Fibroblast of skin of left biceps (primary cell): ENCODE measurements around the gene BBIP1.
A peak's percentile ranks its signal among the peaks of the same experiment; 100 is the strongest.

Experiments used
- DNase-seq, 2 experiments: peaks; one replicate each; pipeline ENCODE4 v3.0.0-alpha.2; 2013; ENCODE audit warnings: low read depth in 2 of 2

The BBIP1 gene, protein sequence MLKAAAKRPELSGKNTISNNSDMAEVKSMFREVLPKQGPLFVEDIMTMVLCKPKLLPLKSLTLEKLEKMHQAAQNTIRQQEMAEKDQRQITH

DNA sequence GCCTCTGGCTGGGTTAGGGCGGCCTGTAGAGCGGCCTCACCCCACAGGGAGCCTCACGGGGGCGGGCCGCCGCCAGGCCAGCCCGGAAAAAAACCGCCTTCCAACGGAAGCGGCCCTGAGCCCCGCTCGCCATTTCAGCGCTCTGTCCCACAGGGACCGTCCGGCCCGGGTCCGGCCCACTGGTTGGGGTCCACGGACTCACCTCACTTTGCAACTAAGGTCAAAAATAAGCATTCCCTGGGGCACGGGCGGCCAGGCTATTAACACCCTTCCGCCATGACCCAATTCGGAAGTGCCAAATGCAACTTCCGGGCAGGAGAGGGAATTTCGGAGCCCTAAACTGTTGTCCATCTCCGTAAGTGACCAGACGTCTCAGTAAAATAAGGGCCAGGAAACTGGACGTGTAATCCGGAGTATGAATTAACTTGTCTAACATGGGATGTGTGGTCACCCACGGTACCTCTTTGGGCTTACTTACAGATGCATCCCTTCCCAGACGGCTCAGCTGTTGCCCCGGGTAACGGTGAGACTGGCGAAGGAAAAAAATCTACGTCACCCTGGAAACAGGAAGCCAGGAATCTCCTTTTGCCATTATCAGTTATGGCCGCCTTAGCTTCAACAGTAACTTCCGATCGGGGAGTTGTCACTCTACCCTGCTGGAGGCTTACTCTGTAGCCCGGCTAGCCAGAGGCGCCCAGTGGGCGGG lies at the start of gene BBIP1:
TSS of gene BBIP1 (minus strand) at position 538 of the 706 bp plus-strand sequence. CDS start 1,023 bp downstream, outside the sequence.
- DNase-seq: peak; percentile 100

DNA sequence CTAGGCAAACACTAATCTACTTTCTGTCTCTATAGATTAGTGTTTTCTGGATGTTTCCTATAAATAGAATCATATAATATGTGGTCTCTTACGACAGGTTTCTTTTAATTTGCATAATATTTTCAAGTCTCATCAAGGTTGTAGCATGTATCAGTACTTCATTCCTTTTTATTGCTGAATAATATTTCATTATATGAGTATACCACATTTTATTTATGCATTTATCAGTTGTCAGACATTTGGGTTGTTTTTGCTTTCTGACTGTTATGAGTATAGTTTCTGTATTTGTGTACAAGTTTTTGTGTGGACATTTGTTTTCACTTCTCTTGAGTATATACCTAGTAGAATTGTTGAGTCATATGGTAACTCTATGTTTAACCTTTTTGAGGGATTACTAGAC lies 48.7 kb upstream of the BBIP1 start:
- DNase-seq: no peak

DNA sequence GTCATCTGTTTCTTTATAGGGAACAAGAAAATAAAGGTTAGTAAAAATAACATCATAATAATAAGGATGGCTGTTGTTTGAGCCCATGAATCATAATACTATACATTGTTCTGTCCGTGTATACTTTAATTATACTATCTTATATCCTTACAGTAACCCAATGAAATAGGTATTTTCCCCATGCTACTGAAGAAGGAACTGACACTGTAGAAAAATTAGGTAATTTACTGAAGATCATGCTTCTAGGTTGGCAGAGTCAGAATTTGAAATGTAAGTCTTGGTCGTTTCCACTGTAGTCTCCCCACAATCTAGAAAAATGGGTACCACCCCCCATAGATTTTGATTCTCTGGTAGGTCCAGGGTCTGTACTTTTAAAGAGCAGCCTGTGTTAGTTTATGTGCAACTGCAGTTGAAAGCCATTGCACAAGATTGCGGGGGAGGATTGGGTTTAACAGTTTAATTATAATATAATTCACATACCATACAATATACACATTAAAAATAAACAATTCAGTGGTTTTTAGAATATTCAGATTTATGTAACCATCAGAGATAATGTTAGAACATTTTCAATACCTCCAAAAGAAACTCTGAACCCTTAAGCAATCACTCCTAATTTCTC lies 48.1 kb upstream of the BBIP1 start:
- no peak for DNase-seq

DNA sequence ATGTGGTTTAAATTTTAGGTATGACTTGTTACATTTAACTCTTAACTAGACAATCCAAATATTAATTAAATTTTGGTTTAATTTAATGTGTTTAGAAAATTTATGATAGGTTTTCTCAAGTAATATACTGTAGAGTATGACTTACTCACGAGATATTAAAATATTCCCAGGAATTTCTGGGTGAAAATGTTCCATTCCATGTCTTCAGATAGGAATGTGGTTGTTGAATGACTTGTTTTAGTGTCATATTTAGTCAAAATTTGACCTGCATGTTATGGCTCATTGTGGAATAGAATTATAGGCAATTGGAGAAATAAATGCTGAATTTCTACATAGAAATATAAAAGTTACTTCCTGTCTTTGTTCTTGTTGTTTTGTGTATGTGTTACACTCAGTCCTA lies 47.2 kb upstream of the BBIP1 start:
- no peak for DNase-seq

DNA sequence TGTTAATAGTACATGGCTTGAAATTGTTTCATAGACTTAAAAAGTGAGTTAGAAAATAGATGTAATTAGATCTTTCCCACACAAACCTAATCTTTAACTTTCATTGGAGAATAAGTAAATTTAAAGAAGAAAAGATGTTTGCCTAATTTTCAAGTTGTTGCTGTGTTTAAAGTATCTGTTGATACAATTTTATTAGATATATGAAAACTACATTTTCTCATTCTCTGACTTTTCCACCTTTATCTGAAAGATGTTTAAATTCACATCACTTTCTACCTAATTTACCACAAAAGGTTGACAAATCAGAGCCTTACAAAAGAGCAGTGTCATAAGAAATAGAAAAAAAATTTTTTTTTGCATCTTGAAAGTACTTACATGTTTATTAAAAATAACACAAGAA lies 46.2 kb upstream of the BBIP1 start:
- no peak for DNase-seq

DNA sequence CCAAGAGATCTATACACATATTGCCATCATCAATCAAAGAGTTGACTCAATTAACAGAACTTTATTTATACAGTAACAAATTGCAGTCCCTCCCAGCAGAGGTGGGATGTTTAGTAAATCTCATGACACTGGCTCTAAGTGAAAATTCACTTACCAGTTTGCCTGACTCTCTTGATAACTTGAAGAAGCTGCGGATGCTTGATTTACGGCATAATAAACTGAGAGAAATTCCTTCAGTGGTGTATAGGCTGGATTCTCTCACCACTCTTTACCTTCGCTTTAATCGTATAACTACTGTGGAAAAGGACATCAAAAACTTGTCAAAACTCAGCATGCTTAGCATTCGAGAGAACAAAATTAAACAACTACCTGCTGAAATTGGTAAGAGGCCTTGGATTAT lies 45.7 kb upstream of the BBIP1 start:
- DNase-seq: no peak

DNA sequence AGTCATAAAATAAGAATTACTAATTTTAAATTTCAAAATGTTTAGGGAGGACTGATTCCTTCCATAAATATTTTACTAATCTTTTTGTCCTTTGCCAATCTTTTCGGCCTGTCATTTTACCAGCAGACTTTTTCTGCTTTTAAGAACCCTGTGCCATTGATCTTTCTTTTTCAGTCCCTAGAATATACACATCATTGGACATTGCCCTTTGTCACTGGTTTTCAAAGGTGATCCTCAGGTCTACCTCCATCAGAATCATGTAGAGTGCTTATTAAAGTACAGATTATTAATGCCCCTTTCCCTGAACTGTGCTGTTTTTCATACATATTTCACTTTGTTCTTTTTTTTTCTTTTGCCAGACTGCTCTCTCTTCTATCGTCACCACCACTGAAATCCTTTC lies 44.2 kb upstream of the BBIP1 start:
- DNase-seq: no peak

DNA sequence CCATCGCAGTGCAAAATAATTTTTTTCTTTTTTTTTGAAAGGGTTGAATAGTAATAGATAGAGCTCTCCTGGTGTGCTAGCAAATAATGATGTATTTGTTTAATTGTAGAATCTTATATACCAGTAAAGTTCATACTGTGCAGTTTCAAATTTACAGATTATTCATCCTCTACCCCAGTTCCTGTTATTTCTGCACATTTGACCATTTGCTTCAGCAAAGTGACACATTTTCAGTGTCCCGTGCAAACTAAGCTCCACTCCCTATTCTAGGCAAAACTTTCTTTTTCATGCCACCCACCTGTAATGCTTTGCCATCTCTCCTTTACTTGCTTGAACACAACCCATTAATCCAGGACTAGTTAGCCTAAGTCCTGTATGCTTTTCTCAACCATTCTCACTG lies 43.5 kb upstream of the BBIP1 start:
- no peak for DNase-seq

DNA sequence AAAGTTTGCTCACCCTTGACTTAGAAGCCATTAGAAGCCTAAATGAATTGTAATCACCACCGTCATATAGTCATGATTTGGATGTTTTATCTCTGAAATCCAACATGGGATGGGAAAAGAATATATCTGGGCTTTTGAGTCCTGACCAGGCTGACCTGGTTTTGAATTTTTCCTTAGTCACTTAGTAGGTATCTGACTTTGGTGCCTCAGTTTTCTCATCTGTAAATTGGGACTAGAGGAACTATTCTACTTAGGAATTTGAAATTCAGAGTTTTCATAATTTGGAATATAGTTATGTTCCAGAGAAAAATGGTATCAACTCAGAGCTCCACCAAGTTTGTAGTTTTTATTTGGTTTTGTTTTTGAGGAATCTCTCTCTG lies 41.3 kb upstream of the BBIP1 start:
- no peak for DNase-seq

DNA sequence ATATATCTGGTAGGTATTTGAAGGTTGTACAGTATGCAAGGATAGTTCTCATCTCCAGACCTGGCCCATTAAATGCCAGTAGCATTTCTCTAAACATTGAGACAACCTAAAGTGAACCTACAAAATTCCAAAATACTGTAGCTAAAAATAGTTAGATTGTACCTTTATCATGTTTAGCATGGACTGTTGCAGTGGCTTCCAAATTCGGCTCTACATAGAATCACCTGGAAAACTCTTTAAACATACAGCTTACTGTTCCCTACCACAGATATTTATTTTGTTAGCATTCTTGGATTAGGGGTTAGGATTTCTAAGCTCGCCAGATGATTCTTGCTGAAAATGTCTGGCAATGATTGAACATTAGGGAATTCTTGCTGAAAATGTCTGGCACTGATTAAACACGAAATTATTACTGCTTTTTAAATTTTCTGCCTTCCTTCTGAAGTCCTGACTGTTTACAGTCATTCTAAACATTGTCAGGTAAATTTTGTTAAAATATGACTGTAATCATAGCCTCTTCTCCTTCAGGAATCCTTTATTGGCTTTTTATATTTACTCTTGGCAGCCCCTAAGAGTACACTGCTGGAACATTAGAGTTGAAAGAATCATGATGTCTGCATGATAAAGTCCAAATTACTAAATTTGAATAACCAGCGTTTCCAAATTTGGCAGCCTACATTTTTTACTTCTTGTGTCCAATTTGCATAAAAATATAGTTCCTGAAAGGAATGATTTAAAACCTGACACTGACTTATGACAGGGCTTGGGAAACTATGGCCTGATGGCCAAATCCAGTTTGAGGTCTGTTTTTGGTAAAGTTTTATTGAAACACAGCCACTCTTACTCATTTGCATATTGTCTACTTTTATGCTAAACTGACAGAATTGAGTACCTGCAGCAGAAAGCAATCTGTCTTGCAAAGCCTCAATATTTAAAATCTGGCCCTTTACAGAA lies 40.7 kb upstream of the BBIP1 start:
- peak in 1 of 2 experiments; percentile 8 for DNase-seq

DNA sequence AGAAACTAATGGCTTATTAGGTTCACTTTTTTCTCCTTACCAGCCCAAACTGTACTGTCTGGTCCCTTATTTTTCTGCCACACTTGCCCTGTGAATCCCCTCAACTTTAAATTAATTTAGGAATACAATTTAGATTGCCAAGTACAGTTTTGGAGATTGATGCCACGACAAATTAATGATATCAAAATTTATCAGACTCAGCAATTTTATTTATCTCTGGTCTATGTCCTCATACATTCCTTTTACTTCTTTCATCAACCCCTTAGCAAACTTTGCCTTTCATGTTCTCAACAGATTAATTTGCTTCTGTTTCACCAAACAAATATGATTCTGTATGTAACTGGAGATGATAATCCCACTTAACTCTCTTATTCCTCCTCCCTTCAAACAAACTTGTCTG lies 38.6 kb upstream of the BBIP1 start:
- DNase-seq: no peak

DNA sequence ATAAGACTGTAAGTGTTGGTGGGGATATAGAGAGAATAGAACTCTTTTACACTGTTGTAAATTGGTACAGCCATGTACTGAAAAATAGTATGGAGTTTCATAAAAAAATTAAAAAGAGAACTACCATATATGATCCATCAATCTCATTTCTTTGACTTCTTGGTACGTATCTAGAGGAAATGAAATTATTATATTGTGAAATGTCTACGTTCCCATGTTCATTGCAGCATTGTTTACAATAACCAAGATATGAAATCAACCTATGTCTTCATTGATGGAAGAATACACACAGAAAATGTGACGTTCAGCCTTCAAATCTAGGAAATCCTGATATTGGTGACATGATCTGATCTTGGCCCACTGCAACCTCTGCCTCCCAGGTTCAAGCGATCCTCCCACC lies 32.4 kb upstream of the BBIP1 start:
- no peak for DNase-seq

DNA sequence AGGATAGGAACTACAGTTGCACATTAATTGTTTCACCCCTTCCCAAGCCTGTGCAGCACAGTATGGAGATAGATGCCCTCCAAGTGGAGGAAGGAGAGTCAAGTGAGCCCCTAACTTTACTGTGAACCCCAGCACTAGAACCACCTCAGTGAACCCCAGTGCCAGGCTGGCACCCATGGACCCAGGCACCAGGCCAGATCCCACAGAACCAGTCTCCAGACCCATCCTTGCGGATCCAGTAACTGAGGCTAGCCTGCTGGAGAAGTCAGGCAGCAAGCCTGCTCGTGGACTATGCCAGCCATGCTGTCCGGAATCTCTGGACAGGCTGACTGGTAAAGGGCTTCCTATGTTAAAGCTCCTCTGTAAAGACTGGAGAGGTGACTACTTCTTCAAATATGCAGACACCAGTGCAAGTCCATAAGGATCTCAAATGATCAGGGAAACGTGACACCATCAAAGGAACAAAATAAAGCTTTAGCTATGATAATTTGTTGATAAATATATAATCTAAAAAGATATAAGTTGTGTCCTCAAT lies 28.1 kb upstream of the BBIP1 start:
- no peak for DNase-seq

DNA sequence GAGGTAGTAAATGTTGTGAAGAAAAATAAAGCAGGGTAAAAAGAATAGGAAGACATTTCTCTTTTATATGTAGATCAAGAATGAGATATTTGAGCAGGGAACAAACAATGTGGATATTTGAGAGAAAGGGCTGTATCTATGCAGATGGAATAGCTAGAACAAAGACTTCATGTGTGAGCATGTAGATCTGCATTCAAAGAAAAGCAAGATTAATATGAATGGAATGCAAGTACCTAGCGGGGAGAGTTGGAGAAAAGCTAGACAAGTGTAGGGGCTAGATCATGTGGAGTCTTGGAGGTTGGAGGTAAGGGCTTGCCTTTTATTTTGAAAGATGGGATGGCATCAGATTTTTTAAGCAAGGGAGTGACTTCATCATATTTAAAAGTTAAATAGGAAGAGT lies 27.5 kb upstream of the BBIP1 start:
- DNase-seq: no peak

DNA sequence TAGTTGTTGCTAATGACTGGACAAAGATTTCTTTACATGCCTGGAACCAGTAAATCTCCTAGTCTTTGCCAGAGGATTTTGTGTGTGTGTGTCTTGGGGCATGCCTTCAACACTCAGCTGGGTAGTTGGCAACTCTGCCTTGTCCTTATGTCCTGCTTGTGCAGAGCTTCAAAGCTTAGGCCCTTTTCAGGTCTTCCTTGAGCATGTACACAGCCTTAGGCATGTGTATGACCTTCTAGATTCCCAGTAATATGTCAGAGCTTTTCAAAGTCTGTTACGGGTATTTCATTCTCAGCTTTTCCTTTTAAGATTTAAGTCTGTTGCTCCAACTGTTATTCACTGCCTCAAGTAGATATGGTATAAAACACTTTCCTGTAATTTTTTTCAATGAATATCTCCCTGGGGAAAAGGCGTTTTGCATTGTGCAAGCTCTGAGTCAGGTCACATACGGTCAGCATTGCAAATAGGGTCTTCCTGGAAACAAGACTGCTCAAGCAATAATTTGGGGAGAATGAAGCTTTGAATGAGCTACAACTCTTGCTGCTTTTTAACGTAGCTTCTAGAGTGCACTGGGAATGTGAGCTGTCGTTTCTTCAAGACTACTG lies 25.9 kb upstream of the BBIP1 start:
- DNase-seq: peak; percentile 42 to 60

DNA sequence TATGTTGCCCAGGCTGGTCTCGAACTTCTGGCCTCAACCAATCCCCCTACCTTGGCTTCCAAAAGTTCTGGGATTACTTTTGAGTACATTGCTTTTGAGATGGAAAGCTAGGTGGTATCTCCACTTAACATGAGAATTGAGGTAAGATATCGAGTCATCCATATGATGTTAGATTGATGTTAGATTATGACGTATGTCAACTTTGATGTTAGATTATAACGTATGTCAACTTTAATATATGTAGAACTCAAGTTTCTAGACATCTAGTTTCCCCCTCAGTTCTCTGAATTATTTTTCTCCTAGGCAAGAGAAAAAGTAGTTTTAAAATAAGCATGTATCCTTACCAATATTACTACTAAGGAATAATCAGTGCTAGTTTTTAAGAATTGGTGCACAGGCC lies 20.4 kb upstream of the BBIP1 start:
- no peak for DNase-seq

DNA sequence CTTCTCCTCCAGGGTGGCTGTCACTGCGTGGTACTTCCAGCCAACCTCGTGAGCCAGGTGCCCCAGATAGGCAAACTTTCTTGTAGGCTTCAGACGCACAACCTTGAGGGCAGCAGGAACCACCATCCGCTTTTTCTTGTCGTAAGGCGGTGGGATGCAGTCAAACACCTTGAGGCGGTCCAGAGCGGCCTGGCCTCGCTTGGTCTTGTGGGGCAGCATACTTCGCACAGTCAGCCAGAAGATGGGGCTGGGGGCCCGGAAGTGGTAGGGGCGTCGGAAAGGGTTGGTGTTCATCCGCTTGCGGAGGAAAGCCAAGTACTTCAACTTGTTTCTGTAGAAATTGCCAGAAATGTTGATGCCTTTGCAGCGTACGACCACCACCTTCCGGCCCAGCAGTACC lies 17.8 kb upstream of the BBIP1 start:
- no peak for DNase-seq

DNA sequence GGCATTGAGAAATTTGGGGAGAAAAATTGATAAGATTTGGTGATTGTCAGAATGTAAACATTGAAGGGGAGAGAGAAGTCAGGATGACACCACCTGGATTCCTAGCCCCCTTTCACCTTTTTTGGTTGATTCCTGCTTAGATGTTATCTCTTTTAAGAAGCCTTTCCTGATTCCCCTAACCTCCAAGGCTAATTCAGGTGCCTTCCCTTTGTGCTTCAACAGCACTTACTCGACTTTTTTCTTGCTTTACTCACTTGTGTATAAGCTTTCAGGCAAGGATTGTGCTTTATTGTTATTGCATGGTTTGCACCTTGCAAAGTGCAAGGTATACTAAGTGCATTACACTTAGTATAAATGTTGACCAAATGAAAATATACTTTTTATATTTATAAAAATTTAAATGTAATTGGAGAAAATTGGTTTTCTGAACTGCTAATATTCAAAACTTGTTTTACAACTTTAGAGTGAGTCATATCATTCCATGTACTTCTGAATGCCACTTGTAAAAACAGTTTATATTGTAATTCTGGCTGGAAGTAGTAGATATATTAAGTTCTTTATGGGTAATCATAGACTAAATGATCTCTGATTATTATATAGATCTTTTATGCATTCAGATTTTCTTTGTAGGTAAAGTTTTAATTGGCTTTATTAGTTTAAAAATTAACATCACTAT lies 13.7 kb upstream of the BBIP1 start:
- no peak for DNase-seq

DNA sequence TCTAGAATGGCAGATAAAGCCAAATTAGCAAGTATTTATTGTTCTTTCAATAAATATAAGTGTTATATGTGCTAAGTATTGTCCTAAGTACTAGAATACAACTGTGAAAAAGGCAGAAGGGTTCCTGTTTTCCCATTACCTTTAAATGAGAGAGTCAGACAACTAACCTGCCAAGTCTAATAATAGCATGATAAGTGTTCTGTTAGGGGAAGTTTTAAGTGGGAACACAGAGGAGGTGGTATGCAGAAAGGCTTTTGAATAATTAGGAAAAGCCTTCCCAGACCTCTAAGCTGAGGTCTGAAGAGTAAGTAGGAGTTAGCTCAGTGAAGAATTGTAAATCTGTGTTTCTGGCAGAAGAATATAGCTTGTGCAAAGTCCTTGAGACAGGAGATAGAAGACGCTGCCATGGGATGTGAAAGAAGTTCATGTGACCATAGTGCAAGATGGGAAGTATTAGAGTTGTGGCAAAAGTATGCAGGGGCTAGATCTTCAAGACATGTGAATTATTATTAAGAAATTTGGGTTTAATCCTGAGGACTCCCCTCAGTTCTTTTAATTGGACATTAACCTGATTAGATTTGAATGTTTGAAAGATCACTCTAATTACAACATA lies 12.9 kb upstream of the BBIP1 start:
- no peak for DNase-seq

DNA sequence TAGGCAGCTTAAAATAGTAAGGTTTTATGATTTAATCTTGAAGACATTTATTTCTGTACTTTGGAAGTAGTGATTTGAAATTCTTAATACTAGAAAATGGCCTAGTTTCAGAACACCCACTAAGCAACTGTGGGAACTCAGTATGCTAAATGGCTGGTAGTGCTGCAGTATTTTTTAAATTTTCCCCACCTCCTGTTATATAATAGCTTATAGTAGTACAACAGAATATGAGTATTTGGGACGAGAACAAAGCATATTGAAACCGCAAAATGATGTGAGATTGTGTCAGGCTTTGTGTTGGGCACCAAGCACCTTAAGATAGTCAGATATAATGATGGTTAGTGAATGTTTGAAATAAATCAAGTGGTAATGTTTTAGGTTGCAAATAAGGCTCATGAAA lies 8.5 kb upstream of the BBIP1 start:
- no peak for DNase-seq
